HEK293 (cell line): ENCODE data around the gene UNC5B.

Source experiments
- SP3 ChIP-seq: fragments of 450-650 bp; formaldehyde crosslinking; IDR thresholded peaks from 2 replicates; pipeline ENCODE4 v1.5.1; 2016; ENCODE audit warnings: missing biosample characterization, missing genetic modification characterization
- ZBTB7A ChIP-seq: fragments of 450-650 bp; formaldehyde crosslinking; IDR thresholded peaks from 2 replicates; pipeline ENCODE4 v1.5.1; 2016; ENCODE audit warnings: low read depth, missing biosample characterization, missing genetic modification characterization
- ZNF155 ChIP-seq: fragments of 450-650 bp; formaldehyde crosslinking; IDR thresholded peaks from 2 replicates; pipeline ENCODE4 v1.5.1; 2016; ENCODE audit warnings: missing biosample characterization, missing genetic modification characterization
- ZNF266 ChIP-seq: fragments of 450-650 bp; formaldehyde crosslinking; IDR thresholded peaks from 2 replicates; pipeline ENCODE4 v1.5.1; 2016; ENCODE audit warnings: missing biosample characterization, missing genetic modification characterization, low read depth
- ZNF311 ChIP-seq: fragments of 450-650 bp; formaldehyde crosslinking; IDR thresholded peaks from 2 replicates; pipeline ENCODE4 v1.5.1; 2017; ENCODE audit warnings: missing biosample characterization, missing genetic modification characterization, borderline replicate concordance
- ZNF558 ChIP-seq: fragments of 450-650 bp; formaldehyde crosslinking; IDR thresholded peaks from 2 replicates; pipeline ENCODE4 v1.5.1; 2016; ENCODE audit warnings: missing biosample characterization, missing genetic modification characterization
- ZNF658 ChIP-seq: fragments of 450-650 bp; formaldehyde crosslinking; IDR thresholded peaks from 2 replicates; pipeline ENCODE4; 2016; ENCODE audit warnings: missing biosample characterization, missing genetic modification characterization
- ZNF701 ChIP-seq: fragments of 450-650 bp; formaldehyde crosslinking; IDR thresholded peaks from 2 replicates; pipeline ENCODE4 v1.5.1; 2016; ENCODE audit warnings: missing biosample characterization, missing genetic modification characterization
- TF ChIP-seq, protein P1 (sequence below): fragments of 450-650 bp; formaldehyde crosslinking; IDR thresholded peaks from 2 replicates; pipeline ENCODE4 v1.5.1; 2016; ENCODE audit warnings: missing biosample characterization, missing genetic modification characterization
- TF ChIP-seq, protein P2 (sequence below): fragments of 450-650 bp; formaldehyde crosslinking; IDR thresholded peaks from 2 replicates; pipeline ENCODE4 v1.5.1; 2016; ENCODE audit warnings: missing biosample characterization, missing genetic modification characterization, low read depth
- TF ChIP-seq, protein P3 (sequence below): fragments of 450-650 bp; formaldehyde crosslinking; IDR thresholded peaks from 2 replicates; pipeline ENCODE4 v1.5.1; 2016; ENCODE audit warnings: missing biosample characterization, missing genetic modification characterization

DNA sequence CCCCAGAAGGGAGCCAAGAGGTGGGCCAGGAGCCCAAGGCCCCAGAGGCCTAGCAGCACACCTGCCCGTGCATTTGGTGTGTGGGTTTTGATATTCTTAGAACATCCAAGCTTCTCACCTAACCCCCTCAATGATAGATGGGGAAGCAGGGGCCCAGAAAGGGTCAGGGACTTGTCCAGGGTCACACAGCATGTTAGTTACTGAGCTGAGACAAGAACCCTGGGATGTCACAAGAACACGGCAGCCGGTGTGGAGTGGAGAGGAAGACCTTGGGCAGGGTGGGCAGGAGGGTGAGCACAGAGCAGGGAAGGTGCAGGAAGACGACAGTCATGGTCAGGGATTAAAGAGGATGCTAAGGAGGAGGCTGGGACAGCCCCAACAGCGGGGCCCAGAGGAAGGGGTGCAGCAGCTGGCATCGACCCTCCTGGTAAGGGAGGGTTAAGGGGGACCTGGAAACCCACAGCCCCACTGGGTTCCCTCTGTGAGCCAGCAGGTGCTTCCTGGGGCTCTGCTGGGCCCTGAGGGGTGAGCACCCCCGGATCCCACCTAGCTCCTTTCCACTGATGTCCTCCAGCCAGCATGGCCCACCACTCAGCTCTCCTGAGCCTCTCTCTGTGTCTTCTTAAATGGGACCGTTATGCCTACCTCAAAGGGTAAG lies 44.4 kb downstream of the UNC5B start:
- no peak for TF ChIP-seq ZNF701 (tag by site-specific recombination)
- no peak for TF ChIP-seq SP3 (tag by site-specific recombination)
- no peak for TF ChIP-seq ZNF658
- no peak for TF ChIP-seq ZNF155
- no peak for TF ChIP-seq ZBTB7A (tag by site-specific recombination)
- TF ChIP-seq, protein P1, sequence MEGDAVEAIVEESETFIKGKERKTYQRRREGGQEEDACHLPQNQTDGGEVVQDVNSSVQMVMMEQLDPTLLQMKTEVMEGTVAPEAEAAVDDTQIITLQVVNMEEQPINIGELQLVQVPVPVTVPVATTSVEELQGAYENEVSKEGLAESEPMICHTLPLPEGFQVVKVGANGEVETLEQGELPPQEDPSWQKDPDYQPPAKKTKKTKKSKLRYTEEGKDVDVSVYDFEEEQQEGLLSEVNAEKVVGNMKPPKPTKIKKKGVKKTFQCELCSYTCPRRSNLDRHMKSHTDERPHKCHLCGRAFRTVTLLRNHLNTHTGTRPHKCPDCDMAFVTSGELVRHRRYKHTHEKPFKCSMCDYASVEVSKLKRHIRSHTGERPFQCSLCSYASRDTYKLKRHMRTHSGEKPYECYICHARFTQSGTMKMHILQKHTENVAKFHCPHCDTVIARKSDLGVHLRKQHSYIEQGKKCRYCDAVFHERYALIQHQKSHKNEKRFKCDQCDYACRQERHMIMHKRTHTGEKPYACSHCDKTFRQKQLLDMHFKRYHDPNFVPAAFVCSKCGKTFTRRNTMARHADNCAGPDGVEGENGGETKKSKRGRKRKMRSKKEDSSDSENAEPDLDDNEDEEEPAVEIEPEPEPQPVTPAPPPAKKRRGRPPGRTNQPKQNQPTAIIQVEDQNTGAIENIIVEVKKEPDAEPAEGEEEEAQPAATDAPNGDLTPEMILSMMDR: no peak
- no peak for TF ChIP-seq ZNF311 (tag by site-specific recombination)
- TF ChIP-seq ZNF558 (tag by site-specific recombination): no peak
- TF ChIP-seq, protein P2, sequence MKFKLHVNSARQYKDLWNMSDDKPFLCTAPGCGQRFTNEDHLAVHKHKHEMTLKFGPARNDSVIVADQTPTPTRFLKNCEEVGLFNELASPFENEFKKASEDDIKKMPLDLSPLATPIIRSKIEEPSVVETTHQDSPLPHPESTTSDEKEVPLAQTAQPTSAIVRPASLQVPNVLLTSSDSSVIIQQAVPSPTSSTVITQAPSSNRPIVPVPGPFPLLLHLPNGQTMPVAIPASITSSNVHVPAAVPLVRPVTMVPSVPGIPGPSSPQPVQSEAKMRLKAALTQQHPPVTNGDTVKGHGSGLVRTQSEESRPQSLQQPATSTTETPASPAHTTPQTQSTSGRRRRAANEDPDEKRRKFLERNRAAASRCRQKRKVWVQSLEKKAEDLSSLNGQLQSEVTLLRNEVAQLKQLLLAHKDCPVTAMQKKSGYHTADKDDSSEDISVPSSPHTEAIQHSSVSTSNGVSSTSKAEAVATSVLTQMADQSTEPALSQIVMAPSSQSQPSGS (tag by site-specific recombination): no peak
- TF ChIP-seq, protein P3, sequence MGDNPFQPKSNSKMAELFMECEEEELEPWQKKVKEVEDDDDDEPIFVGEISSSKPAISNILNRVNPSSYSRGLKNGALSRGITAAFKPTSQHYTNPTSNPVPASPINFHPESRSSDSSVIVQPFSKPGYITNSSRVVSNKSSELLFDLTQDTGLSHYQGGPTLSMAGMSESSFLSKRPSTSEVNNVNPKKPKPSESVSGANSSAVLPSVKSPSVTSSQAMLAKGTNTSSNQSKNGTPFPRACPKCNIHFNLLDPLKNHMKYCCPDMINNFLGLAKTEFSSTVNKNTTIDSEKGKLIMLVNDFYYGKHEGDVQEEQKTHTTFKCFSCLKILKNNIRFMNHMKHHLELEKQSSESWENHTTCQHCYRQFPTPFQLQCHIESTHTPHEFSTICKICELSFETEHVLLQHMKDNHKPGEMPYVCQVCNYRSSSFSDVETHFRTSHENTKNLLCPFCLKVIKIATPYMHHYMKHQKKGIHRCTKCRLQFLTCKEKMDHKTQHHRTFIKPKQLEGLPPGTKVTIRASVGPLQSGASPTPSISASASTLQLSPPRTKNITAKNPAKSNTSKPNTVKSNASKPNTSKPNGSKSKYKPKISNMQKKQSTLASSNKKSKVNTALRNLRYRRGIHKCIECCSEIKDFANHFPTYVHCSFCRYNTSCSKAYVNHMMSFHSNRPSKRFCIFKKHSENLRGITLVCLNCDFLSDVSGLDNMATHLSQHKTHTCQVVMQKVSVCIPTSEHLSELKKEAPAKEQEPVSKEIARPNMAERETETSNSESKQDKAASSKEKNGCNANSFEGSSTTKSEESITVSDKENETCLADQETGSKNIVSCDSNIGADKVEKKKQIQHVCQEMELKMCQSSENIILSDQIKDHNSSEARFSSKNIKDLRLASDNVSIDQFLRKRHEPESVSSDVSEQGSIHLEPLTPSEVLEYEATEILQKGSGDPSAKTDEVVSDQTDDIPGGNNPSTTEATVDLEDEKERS (tag by site-specific recombination): no peak
- no peak for TF ChIP-seq ZNF266 (tag by site-specific recombination)
